ENCODE measurements around the gene LYPLAL1.

LYPLAL1 gene

DNA sequence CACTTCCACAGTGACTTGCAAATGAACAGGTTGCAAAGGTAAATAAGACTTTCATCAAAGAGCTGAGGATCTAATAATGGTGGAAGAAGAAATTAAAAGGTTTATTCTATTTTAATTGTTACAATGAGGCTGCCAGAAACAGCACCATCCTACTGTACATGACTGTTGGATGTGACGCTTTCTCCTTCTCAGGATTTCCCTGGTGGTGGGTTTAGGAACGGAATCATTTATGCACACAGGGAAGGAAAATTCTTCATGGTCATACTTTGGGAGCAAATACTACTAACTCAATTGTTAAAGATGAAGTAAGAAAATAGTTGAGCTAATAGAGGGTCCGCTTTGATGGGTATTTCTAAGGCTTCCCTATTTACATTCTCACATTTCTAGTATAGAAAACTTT is 22.2 kb upstream of the LYPLAL1 start:
- H3K36me3 ChIP-seq (ENCODE audit: low read depth), result no peaks in the 10 kb centered on the region
- TF ChIP-seq, protein P1, sequence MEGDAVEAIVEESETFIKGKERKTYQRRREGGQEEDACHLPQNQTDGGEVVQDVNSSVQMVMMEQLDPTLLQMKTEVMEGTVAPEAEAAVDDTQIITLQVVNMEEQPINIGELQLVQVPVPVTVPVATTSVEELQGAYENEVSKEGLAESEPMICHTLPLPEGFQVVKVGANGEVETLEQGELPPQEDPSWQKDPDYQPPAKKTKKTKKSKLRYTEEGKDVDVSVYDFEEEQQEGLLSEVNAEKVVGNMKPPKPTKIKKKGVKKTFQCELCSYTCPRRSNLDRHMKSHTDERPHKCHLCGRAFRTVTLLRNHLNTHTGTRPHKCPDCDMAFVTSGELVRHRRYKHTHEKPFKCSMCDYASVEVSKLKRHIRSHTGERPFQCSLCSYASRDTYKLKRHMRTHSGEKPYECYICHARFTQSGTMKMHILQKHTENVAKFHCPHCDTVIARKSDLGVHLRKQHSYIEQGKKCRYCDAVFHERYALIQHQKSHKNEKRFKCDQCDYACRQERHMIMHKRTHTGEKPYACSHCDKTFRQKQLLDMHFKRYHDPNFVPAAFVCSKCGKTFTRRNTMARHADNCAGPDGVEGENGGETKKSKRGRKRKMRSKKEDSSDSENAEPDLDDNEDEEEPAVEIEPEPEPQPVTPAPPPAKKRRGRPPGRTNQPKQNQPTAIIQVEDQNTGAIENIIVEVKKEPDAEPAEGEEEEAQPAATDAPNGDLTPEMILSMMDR (IDR thresholded peaks at IDR 0.05; ENCODE audit: poor library complexity, severe bottlenecking), result no peak
- no peak for DNase-seq (ENCODE audit: low spot score)

DNA sequence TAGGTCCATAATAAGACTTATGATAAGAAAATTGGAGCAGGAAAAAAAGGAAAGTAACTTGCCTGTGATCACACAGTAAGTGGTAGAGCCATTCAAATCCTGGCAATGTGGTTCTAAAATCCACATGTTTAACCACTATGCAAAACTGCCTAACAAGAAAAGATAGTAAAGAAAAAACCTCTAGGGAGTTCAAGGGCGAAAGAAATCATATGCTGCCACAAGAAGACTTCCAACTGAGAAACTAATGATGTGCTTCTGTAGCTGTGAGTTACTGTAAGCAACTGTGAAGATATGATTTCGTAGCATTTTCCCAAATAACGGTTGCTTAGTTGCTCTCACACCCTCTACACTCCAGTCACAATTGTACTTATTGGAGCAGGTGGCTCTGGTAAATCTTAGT is 20.9 kb upstream of the LYPLAL1 start:
- Histone ChIP-seq H3K9me3 (ENCODE audit: severe bottlenecking) (no peaks in the 10 kb centered on the region), H3K4me1 (ENCODE audit: insufficient read depth, poor library complexity, severe bottlenecking) (no peaks in the 10 kb centered on the region), H3K4me3 (ENCODE audit: severe bottlenecking) (no peak overlapping the region), H3K27me3 (ENCODE audit: insufficient read depth, poor library complexity, severe bottlenecking) (no peaks in the 10 kb centered on the region), H3K27ac (ENCODE audit: poor library complexity, severe bottlenecking) (no peak overlapping the region), H3K36me3 (ENCODE audit: low read depth) (no peaks in the 10 kb centered on the region)
- ATAC-seq (ENCODE audit: low read depth), result no peak
- TF ChIP-seq, protein P1 (IDR thresholded peaks at IDR 0.05; ENCODE audit: poor library complexity, severe bottlenecking), result no peak
- DNase-seq (ENCODE audit: low spot score), result no peak

More for the DNA sequence above, 22.2 kb upstream of the LYPLAL1 start:
- H3K4me3 ChIP-seq (ENCODE audit: severe bottlenecking), result no peak overlapping the region
- H3K27ac ChIP-seq (ENCODE audit: poor library complexity, severe bottlenecking), result no peak overlapping the region
- H3K4me1 ChIP-seq (ENCODE audit: insufficient read depth, poor library complexity, severe bottlenecking), result no peaks in the 10 kb centered on the region
- no peaks in the 10 kb centered on the region for H3K27me3 ChIP-seq (ENCODE audit: insufficient read depth, poor library complexity, severe bottlenecking)
- no peak for ATAC-seq (ENCODE audit: low read depth)
- no peaks in the 10 kb centered on the region for H3K9me3 ChIP-seq (ENCODE audit: severe bottlenecking)

DNA sequence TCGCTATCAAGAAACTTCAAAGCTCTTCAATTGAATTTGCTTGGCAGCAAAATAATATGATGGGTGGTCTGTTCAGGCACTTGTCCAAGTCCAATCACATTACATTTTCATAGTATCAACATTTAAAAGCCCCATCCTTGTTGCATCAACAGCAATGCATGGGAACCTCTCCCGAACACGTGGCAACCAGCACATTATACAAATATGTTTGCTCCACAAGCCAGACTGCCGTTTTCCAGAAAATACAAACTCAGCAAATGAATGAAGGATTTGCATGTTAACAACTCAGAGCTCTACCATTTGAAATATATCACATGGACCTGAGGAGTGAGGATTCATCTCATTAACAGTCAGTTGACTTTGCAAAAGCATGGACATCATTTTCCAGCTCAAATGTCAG is 20.0 kb upstream of the LYPLAL1 start:
- ATAC-seq (ENCODE audit: low read depth) (no peak), DNase-seq (ENCODE audit: low spot score) (no peak)
- Histone ChIP-seq H3K9me3 (ENCODE audit: severe bottlenecking) (no peaks in the 10 kb centered on the region), H3K4me1 (ENCODE audit: insufficient read depth, poor library complexity, severe bottlenecking) (no peaks in the 10 kb centered on the region), H3K27ac (ENCODE audit: poor library complexity, severe bottlenecking) (no peak overlapping the region), H3K27me3 (ENCODE audit: insufficient read depth, poor library complexity, severe bottlenecking) (no peaks in the 10 kb centered on the region), H3K4me3 (ENCODE audit: severe bottlenecking) (no peak overlapping the region), H3K36me3 (ENCODE audit: low read depth) (no peaks in the 10 kb centered on the region)
- TF ChIP-seq, protein P1 (IDR thresholded peaks at IDR 0.05; ENCODE audit: poor library complexity, severe bottlenecking), result no peak

DNA sequence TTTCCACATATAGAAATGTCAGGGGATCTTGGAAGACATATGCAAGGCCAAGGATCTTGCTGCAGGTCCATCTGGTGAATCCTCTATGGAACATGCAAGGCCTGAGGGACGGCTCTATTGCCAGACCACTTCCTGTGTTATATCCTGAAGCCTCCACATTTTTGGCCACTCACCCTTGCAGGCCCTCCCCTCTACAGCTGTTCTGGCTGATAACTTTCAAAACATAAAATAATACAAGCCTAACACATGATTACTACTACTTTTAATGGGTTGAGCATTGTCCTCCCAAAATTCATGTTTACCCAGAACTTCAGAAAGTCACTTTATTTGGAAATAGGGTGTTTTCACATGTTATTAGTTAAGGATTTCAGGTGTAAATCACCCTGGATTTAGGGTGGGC is 18.5 kb upstream of the LYPLAL1 start:
- no peaks in the 10 kb centered on the region for H3K27me3 ChIP-seq (ENCODE audit: insufficient read depth, poor library complexity, severe bottlenecking)
- H3K27ac ChIP-seq (ENCODE audit: poor library complexity, severe bottlenecking), result no peak overlapping the region
- H3K4me3 ChIP-seq (ENCODE audit: severe bottlenecking), result no peak overlapping the region
- no peaks in the 10 kb centered on the region for H3K36me3 ChIP-seq (ENCODE audit: low read depth)
- TF ChIP-seq, protein P1 (IDR thresholded peaks at IDR 0.05; ENCODE audit: poor library complexity, severe bottlenecking), result no peak
- DNase-seq (ENCODE audit: low spot score) (no peak), ATAC-seq (ENCODE audit: low read depth) (no peak)
- H3K9me3 ChIP-seq (ENCODE audit: severe bottlenecking), result no peaks in the 10 kb centered on the region
- no peaks in the 10 kb centered on the region for H3K4me1 ChIP-seq (ENCODE audit: insufficient read depth, poor library complexity, severe bottlenecking)

DNA sequence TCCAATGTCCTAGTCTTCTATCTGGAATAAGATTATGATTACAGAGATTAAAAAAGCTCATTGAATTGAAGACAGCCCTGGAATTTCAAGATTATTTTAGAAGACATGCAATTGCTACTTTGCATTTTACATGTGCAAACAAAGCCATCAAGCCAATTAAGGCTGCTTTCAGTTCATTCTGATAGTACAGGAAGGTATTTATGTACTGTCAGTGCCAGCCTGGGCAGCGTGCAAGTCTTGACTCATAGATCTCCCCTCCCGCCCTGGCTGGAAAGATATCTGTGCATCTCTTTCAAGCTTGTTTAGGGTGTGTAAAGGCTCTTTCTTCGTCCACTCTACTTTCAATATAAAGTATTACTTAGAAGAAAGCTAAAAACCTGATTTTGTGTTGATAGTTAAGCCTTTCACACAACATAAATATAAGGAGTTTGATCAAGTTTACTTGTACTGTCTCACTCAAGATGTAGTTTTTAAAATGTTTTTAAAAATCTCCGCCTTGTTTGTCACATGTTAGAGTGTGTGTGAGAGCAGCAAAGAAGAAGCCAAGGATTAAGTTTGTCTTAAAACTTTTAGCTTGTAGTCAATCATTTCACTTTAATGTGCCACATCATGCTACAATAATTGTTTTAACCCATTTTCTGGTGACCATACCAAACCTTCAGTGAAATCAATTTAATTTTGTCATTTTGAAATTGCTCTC is 13.6 kb upstream of the LYPLAL1 start:
- Histone ChIP-seq H3K4me1 (ENCODE audit: insufficient read depth, poor library complexity, severe bottlenecking) (no peaks in the 10 kb centered on the region), H3K9me3 (ENCODE audit: severe bottlenecking) (no peaks in the 10 kb centered on the region), H3K27me3 (ENCODE audit: insufficient read depth, poor library complexity, severe bottlenecking) (no peaks in the 10 kb centered on the region), H3K27ac (ENCODE audit: poor library complexity, severe bottlenecking) (no peak overlapping the region), H3K4me3 (ENCODE audit: severe bottlenecking) (no peak overlapping the region), H3K36me3 (ENCODE audit: low read depth) (no peaks in the 10 kb centered on the region)
- DNase-seq (ENCODE audit: low spot score) (no peak), ATAC-seq (ENCODE audit: low read depth) (peak; percentile 54; the same call in 1 of the 3 replicates)
- TF ChIP-seq, protein P1 (IDR thresholded peaks at IDR 0.05; ENCODE audit: poor library complexity, severe bottlenecking), result no peak

Measured in RWPE2 (cell line).